Measurements from ENCODE around the gene MNX1. TPM values are rescaled to one million over a fixed set of nuclear protein-coding genes. Genes with fewer than 3 reads are reported as not detected.

Gene MNX1
- total RNA-seq, 2 donors from 2014 or later, result not detected

GRCh38 chr7:157016352-157017041, 6.0 kb upstream of the MNX1 start:
- Histone ChIP-seq H3K27ac (no peak overlapping the region), H3K4me1 (peaks cover 0 to 31% of the 10 kb centered on the region in 2 donors), H3K36me3 (no peaks in the 10 kb centered on the region), H3K9me3 (no peaks in the 10 kb centered on the region), H3K4me3 (no peak overlapping the region), H3K27me3 (peaks cover 24 to 61% of the 10 kb centered on the region in 2 donors)
- TF ChIP-seq, protein P1, sequence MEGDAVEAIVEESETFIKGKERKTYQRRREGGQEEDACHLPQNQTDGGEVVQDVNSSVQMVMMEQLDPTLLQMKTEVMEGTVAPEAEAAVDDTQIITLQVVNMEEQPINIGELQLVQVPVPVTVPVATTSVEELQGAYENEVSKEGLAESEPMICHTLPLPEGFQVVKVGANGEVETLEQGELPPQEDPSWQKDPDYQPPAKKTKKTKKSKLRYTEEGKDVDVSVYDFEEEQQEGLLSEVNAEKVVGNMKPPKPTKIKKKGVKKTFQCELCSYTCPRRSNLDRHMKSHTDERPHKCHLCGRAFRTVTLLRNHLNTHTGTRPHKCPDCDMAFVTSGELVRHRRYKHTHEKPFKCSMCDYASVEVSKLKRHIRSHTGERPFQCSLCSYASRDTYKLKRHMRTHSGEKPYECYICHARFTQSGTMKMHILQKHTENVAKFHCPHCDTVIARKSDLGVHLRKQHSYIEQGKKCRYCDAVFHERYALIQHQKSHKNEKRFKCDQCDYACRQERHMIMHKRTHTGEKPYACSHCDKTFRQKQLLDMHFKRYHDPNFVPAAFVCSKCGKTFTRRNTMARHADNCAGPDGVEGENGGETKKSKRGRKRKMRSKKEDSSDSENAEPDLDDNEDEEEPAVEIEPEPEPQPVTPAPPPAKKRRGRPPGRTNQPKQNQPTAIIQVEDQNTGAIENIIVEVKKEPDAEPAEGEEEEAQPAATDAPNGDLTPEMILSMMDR (IDR thresholded peaks at IDR 0.05), result no peak
- no peak for DNase-seq (ENCODE audit: low spot score)

GRCh38 chr7:157016024-157016351, 5.5 kb upstream of the MNX1 start:
- H3K36me3 ChIP-seq, result no peaks in the 10 kb centered on the region
- no peak overlapping the region for H3K4me3 ChIP-seq
- no peak for DNase-seq (ENCODE audit: low spot score)
- peaks cover 0 to 27% of the 10 kb centered on the region in 2 donors for H3K4me1 ChIP-seq
- TF ChIP-seq, protein P1 (IDR thresholded peaks at IDR 0.05), result no peak
- no peak overlapping the region for H3K27ac ChIP-seq
- H3K9me3 ChIP-seq, result no peaks in the 10 kb centered on the region
- peaks cover 22 to 57% of the 10 kb centered on the region in 2 donors for H3K27me3 ChIP-seq

DNA sequence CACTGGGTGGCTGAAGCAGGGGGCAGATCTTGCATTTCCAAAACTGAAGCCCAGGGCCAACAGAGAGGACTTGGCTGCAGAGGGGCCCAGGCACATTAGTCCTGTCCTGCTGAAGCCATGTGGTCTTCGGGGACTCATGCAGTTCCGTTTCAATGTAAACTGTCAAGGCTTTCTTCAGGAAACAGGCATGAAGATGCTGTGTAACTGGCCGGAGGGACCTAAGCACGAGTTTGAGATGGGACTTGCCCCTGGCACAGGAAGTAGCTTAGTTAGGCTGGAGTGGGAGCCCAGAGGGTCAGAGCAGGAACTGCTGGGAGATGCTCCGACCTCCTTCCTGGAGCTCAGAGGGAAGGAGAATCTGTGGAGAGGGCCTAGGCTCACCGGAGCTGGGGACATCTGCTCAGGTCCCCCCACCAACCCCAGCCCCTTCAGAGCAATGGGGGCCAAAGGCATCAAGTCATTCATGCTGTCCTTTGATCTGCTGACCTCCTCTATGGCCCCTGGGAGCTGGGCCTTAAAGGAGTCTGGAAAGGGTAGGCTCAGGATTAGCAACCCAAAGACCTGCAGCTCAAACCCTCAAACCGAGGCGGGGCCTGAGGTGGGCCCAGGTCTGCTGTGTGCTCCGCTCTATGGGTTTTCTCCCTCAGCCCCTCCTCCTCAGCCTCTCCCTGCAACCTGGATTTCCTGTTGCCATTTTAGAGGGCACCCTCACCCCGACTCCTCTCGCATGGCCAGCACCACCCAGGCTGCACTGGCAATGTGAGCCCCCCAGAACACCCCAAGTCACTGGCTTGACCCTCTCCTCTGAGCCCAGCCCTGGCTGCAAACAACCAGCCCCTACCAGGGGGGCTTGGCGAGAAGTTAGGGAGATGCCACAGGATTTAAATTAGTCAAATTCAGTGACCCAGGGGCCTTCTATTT, 4.4 kb upstream of the MNX1 start:
- H3K4me1 ChIP-seq, result peaks cover 0 to 21% of the 10 kb centered on the region in 2 donors
- TF ChIP-seq, protein P1 (IDR thresholded peaks at IDR 0.05), result no peak
- DNase-seq (ENCODE audit: low spot score), result no peak
- no peak overlapping the region for H3K4me3 ChIP-seq
- no peaks in the 10 kb centered on the region for H3K9me3 ChIP-seq
- H3K27ac ChIP-seq, result no peak overlapping the region
- H3K27me3 ChIP-seq, result peaks cover 13 to 52% of the 10 kb centered on the region in 2 donors
- H3K36me3 ChIP-seq, result no peaks in the 10 kb centered on the region

- H3K4me3 ChIP-seq, result no peak overlapping the region
- TF ChIP-seq, protein P1 (IDR thresholded peaks at IDR 0.05), result no peak
- peaks cover 6 to 49% of the 10 kb centered on the region in 2 donors for H3K27me3 ChIP-seq
These were observed 3.4 kb upstream of the MNX1 start for GRCh38 chr7:157013602-157014549.

GRCh38 chr7:157013101-157013500, 2.6 kb upstream of the MNX1 start:
- H3K36me3 ChIP-seq, result no peaks in the 10 kb centered on the region
- no peak for DNase-seq (ENCODE audit: low spot score)
- no peak overlapping the region for H3K4me3 ChIP-seq
- H3K27ac ChIP-seq, result no peak overlapping the region
- H3K27me3 ChIP-seq, result peaks cover 3 to 48% of the 10 kb centered on the region in 2 donors
- no peaks in the 10 kb centered on the region for H3K9me3 ChIP-seq
- TF ChIP-seq, protein P1 (IDR thresholded peaks at IDR 0.05), result no peak
- peaks cover 0 to 13% of the 10 kb centered on the region in 2 donors for H3K4me1 ChIP-seq

More at GRCh38 chr7:157013602-157014549, 3.4 kb upstream of the MNX1 start:
- Histone ChIP-seq H3K36me3 (no peaks in the 10 kb centered on the region), H3K4me1 (peaks cover 0 to 20% of the 10 kb centered on the region in 2 donors), H3K27ac (no peak overlapping the region), H3K9me3 (no peaks in the 10 kb centered on the region)
- no peak for DNase-seq (ENCODE audit: low spot score)
